Epithelial cell of proximal tubule (primary cell): ENCODE results near the gene RAMP3. TPM values are rescaled to one million over a fixed set of nuclear protein-coding genes. Genes with fewer than 3 reads are reported as not detected.

Experiments
- DNase-seq: peaks from one replicate; pipeline ENCODE4 v3.0.0-alpha.2; 2011; ENCODE audit warnings: low read depth
- H3K4me3 ChIP-seq: 2 replicates; pipeline ENCODE4 v1.5.1; 2011; ENCODE audit warnings: low read depth, mild to moderate bottlenecking, low read length
- total RNA-seq: library from RNA; depleted of rRNA; stranded (reverse); fragments of >200 nt; gene quantifications from 2 replicates; pipeline ENCODE4 v1.2.3, GENCODE V29; 2015
- TF ChIP-seq, protein P1 (sequence below): conservative IDR thresholded peaks from 2 replicates; pipeline ENCODE4 v1.5.1; 2012; ENCODE audit warnings: low read depth, mild to moderate bottlenecking, low read length

The RAMP3 gene
- total RNA-seq, 1 donor from 2014 or later = not detected

DNA sequence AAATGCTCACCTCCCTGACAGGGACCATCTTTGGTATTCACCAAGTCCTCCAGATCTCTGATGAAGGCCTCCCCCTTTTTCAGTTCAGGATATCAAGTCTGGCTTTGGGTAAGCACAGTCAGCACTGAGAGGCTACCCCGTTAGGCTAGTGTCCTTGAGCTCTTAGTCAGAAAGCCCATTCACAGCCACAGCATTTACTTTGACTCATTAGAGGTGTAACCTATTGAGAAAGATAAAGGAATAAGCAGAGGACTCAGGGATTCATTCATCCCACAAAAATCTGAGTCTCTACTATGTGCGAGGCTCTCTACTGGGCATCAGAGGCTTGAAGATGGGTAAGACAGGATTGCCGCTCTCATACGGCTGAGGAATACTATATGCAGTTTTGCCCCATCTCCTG is 14.0 kb upstream of the RAMP3 start:
- DNase-seq = no peak
- H3K4me3 ChIP-seq = no peak overlapping the region
- TF ChIP-seq, protein P1, sequence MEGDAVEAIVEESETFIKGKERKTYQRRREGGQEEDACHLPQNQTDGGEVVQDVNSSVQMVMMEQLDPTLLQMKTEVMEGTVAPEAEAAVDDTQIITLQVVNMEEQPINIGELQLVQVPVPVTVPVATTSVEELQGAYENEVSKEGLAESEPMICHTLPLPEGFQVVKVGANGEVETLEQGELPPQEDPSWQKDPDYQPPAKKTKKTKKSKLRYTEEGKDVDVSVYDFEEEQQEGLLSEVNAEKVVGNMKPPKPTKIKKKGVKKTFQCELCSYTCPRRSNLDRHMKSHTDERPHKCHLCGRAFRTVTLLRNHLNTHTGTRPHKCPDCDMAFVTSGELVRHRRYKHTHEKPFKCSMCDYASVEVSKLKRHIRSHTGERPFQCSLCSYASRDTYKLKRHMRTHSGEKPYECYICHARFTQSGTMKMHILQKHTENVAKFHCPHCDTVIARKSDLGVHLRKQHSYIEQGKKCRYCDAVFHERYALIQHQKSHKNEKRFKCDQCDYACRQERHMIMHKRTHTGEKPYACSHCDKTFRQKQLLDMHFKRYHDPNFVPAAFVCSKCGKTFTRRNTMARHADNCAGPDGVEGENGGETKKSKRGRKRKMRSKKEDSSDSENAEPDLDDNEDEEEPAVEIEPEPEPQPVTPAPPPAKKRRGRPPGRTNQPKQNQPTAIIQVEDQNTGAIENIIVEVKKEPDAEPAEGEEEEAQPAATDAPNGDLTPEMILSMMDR = no peak

DNA sequence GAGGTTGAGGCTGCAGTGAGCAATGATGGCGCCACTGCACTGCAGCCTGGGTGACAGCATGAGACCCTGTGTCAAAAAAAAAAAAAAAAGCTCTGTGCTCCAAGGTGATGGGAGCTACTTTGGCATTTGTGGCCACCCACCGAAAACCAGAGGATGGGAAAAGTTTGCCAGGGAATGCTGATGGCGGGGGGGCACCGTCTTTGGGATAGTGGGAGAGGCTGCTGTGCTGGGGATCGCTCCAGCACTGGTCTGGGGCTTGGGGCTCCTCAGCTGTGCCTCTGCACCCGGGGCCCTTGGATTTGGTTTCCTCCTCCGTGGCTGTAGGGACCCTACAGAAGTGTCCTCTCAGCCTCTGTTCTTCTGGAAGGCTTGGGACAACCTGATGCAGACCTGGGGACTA is 11.7 kb upstream of the RAMP3 start:
- no peak overlapping the region for H3K4me3 ChIP-seq
- no peak for DNase-seq
- TF ChIP-seq, protein P1 = no peak

DNA sequence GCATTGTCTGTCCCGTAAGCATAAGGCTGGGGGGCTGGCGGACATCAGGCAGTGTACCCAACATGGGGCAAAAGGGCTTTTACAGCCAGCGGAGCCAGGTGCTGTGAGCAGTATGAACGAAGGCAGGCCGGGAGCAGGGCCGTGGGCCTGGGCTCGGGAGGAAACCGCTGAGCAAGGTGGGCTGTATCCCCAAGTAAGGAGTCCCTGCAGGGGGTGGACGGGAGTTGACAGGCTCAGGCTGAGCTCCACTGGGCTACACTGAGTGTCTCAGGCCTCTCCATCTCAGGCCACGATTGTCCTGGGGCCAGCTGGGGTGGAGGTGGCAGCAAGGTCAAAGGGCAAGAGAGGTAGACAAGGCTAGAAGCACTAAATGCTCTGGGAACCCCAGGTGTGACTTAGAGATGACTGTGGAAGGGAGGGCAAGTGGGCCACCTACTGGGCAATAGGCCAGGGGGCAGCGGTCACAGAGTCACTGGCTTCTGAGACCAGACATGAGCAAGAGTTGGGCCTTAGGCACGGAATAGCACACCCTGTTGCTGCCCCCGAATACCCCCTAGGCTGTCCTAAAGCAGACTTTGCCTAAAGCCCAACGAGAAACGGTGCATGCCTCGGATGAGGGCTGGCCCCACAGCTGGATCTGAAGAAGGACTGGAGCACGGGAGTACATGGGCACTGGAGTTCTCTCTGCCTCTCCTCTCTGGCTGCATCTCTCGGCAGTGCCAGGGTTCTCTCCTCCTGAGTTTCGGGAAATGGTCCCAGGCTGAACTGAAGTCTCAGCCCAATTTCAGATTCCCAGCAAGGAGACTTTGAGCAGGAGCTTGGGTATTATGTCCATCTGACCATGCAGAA is 10.8 kb upstream of the RAMP3 start:
- TF ChIP-seq, protein P1 = no peak
- H3K4me3 ChIP-seq = no peak overlapping the region
- no peak for DNase-seq

DNA sequence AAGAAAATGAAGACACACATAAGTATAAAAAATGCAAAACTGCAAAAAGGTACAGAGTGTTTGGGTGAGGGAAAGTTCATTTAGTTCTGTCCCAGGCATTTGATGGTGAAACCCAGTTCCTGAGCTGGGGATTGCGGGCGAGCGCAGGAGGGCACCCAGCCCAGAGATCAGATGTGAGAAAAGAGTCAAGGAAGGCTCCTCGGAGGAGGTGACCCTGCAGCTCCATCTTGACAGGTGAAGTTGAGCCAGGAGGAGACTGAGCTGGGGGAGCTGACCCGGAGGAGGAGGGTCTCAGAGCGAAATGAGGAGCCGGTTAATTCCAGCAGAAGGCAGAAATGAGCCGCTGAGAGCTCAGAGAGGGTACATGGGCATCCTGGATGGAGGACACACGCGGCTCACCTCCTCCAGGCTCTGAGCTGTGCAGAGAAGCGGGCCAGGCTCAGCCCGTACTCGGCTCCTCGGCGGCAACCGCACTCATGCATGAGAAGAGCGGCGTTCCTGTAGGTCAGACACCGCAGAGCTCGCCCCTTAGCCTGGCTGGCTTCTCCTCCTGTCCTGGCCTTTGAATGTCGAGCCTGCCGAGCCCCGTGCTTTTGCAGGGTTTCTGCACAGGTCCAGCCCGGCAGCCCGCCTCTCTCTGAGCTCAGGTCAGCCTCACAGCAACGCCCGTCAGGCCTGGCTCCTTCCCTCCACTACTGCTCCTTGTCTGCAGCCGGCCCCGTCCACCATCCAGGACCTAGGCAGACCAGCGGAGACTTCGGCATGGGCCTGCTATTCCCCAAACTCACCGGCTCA is 9.5 kb upstream of the RAMP3 start:
- TF ChIP-seq, protein P1 = no peak
- H3K4me3 ChIP-seq = no peak overlapping the region
- DNase-seq = no peak

DNA sequence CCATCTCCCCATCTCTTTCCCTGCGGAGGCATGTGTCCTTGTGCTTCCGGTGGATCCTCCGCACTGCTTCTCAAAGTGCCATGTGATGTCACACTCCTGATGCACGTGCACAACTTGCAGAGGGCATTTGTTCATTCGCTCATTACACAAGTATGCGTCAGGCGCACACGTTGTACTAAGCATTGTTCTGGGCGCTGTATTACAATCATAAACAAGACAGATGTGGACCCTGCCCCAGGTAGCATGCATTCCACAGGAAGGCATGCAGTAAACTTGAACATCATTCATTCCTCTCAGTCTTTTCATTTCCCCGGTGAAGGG is 9.0 kb upstream of the RAMP3 start:
- DNase-seq = no peak
- TF ChIP-seq, protein P1 = no peak
- no peak overlapping the region for H3K4me3 ChIP-seq

DNA sequence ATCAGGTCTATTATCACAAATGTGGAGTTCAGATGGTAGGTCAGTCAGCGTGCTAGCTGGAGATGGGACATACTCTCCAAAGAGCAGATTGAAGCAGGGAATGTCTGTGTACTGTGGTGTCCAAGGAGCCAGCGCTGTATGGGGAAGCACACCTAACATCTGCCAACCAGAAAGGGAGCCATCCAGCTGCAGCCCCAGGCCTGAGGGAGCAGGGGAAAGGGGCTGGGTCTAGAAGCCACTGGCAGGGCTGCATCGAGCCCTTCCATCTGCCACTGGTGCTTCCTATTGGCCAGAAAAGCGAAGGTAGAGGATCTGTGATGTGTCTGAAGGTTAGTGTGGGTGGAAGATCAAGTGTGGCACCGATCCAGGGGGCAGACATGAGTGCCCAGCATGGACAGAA is 8.0 kb upstream of the RAMP3 start:
- no peak overlapping the region for H3K4me3 ChIP-seq
- DNase-seq = no peak
- TF ChIP-seq, protein P1 = no peak
